CD14-positive monocyte (primary cell): ENCODE data around the gene GOLPH3L. TPM values are rescaled to one million over a fixed set of nuclear protein-coding genes. Genes with fewer than 3 reads are reported as not detected.
"Not testable (repeated sequence)": the region's sequence is repeated elsewhere in the genome, so short reads cannot be mapped to it uniquely, and the experiment has no call there.

Source experiments
- DNase-seq, 3 donors: peaks; one replicate each; pipeline ENCODE4 v3.0.0-alpha.2; 2011 to 2022
- H2AFZ ChIP-seq: 2 replicates; pipeline ENCODE4 v1.6.0; 2012; ENCODE audit warnings: mild to moderate bottlenecking, low read depth, low read length, inconsistent platforms; ENCODE audit not compliant: insufficient read depth, poor library complexity, severe bottlenecking
- H3K27ac ChIP-seq, 2 donors: 1 replicate in 1 of 2; 2 replicates in 1 of 2; pipeline ENCODE4 v1.5.1; 2012 to 2013; ENCODE audit warnings: low read length in 2 of 2, control low read depth in 1 of 2, inconsistent platforms in 1 of 2, low read depth in 1 of 2, mild to moderate bottlenecking in 1 of 2
- H3K27me3 ChIP-seq, 2 donors: one replicate each; pipeline versions ENCODE4 v1.6.0 to v1.6.1; 2011 to 2013; ENCODE audit warnings: low read length in 2 of 2; ENCODE audit not compliant: control insufficient read depth in 2 of 2, insufficient read depth in 2 of 2
- H3K36me3 ChIP-seq, 2 donors: replicated peaks in 1 of 2; 1 replicate in 1 of 2; 2 replicates in 1 of 2; pipeline versions ENCODE4 v1.5.1 to v1.6.1; 2012 to 2013; ENCODE audit warnings: low read length in 2 of 2, control low read depth in 1 of 2, inconsistent platforms in 1 of 2, mild to moderate bottlenecking in 1 of 2; ENCODE audit not compliant: insufficient read depth in 2 of 2, control insufficient read depth in 1 of 2
- H3K4me1 ChIP-seq, 2 donors: 1 replicate in 1 of 2; 2 replicates in 1 of 2; pipeline versions ENCODE4 v1.5.1 to v1.6.1; 2012 to 2013; ENCODE audit warnings: low read length in 2 of 2, control low read depth in 1 of 2, inconsistent platforms in 1 of 2, mild to moderate bottlenecking in 1 of 2, moderate library complexity in 1 of 2; ENCODE audit not compliant: insufficient read depth in 2 of 2, control insufficient read depth in 1 of 2
- H3K4me2 ChIP-seq: replicated peaks from 2 replicates; pipeline ENCODE3; 2012; ENCODE audit warnings: low read length, moderate library complexity, mild to moderate bottlenecking; ENCODE audit not compliant: poor library complexity, severe bottlenecking; ENCODE audit errors: extremely low read depth
- H3K4me3 ChIP-seq, 3 experiments: fragments of 200-600 bp in 1 of 3; sonication (generic) in 1 of 3; replicated peaks in 1 of 3; 1 replicate in 2 of 3; 2 replicates in 1 of 3; pipeline ENCODE4 v1.5.1; 2011 to 2013; ENCODE audit warnings: low read length in 3 of 3, mild to moderate bottlenecking in 3 of 3, control low read depth in 2 of 3, low read depth in 2 of 3, inconsistent platforms in 1 of 3, moderate library complexity in 1 of 3
- H3K79me2 ChIP-seq: 2 replicates; pipeline ENCODE4 v1.6.0; 2012; ENCODE audit warnings: mild to moderate bottlenecking, control low read depth, inconsistent platforms, low read length, moderate library complexity; ENCODE audit not compliant: insufficient read depth
- H3K9ac ChIP-seq: 2 replicates; pipeline ENCODE4 v1.6.0; 2017; ENCODE audit warnings: low read length, mild to moderate bottlenecking; ENCODE audit not compliant: insufficient read depth, poor library complexity, severe bottlenecking
- H3K9me3 ChIP-seq, 2 donors: replicated peaks in 1 of 2; 1 replicate in 1 of 2; 2 replicates in 1 of 2; pipeline versions ENCODE4 v1.5.1 to v1.6.1; 2012 to 2013; ENCODE audit warnings: low read length in 2 of 2, control low read depth in 1 of 2; ENCODE audit not compliant: control insufficient read depth in 1 of 2, insufficient read depth in 1 of 2
- H4K20me1 ChIP-seq: 2 replicates; pipeline ENCODE4 v1.6.0; 2012; ENCODE audit warnings: mild to moderate bottlenecking, low read length, control low read depth, moderate library complexity; ENCODE audit not compliant: insufficient read depth
- H3K27ac Mint-ChIP-seq, 7 donors: one replicate each; pipeline ENCODE4 v1.8.0; 2020; ENCODE audit warnings: mild to moderate bottlenecking in 7 of 7, mixed read lengths in 7 of 7, moderate library complexity in 6 of 7, inconsistent platforms in 2 of 7
- H3K27me3 Mint-ChIP-seq, 3 donors: one replicate each; pipeline ENCODE4 v1.8.0; 2021 to 2022; ENCODE audit warnings: low read depth in 3 of 3, mild to moderate bottlenecking in 3 of 3, mixed read lengths in 3 of 3, moderate library complexity in 3 of 3, inconsistent platforms in 1 of 3
- H3K36me3 Mint-ChIP-seq, 2 donors: one replicate each; pipeline ENCODE4 v1.8.0; 2020; ENCODE audit warnings: mixed read lengths in 2 of 2, inconsistent platforms in 1 of 2, mild to moderate bottlenecking in 1 of 2
- H3K4me1 Mint-ChIP-seq: one replicate; pipeline ENCODE4 v1.8.0; 2020; ENCODE audit warnings: mild to moderate bottlenecking, mixed read lengths
- H3K4me3 Mint-ChIP-seq, 2 donors: one replicate each; pipeline ENCODE4 v1.8.0; 2020; ENCODE audit warnings: mild to moderate bottlenecking in 2 of 2, mixed read lengths in 2 of 2, moderate library complexity in 1 of 2
- H3K9me3 Mint-ChIP-seq, 7 donors: one replicate each; pipeline ENCODE4 v1.8.0; 2020 to 2022; ENCODE audit warnings: mixed read lengths in 7 of 7, mild to moderate bottlenecking in 6 of 7, moderate library complexity in 6 of 7, inconsistent platforms in 2 of 7
- WGBS: methylation state at CpG from one replicate; pipeline ENCODE4 v1.1.5; 2013; ENCODE audit warnings: missing lambda C conversion rate; ENCODE audit not compliant: insufficient coverage; 5-methylcytosine and 5-hydroxymethylcytosine counted together
- intact Hi-C, 2 donors: fragments of 100-400 bp; cut with micrococcal nuclease; formaldehyde crosslinking; loops; one replicate each; pipeline versions ENCODE4 v1.15.0 to v1.15.1; 2023
- polyA plus RNA-seq, 3 donors: library from polyadenylated mRNA; depleted of rRNA in 1 of 3; unstranded in 2 of 3; stranded (reverse) in 1 of 3; fragments of 300-500 nt in 2 of 3; fragments of >200 nt in 1 of 3; fragmentation: Illumina TruSeq in 2 of 3; gene quantifications; 1 replicate in 2 of 3; 2 replicates in 1 of 3; pipeline ENCODE4 v1.2.3, GENCODE V29; 2012 to 2021
- TF ChIP-seq, protein P1 (sequence below): fragments of 200-600 bp; IDR thresholded peaks from one replicate; pipeline ENCODE4 v1.8.0; 2022; ENCODE audit warnings: antibody characterized with exemption, mild to moderate bottlenecking

Gene GOLPH3L
- polyA plus RNA-seq, 3 donors: 1.5 to 9.7 (median 4.7) TPM

DNA sequence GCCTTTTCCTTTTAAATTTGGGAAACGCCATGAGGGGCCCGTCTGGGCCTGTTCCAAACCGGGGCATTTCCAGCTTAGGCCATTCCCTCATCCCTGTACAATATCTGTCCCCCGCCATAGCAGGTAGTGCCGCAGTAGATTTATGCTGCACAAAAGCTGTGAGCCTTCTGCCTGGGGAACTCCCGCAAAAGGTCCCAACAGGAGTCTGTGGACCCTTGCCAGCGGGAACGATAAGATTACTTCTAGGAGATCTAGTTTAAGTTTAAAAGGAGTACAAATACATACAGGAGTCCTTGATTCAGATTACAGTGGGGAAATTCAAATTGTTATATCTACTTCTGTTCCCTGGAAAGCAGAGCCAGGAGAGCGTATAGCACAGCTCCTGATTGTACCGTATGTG is 42.3 kb downstream of the GOLPH3L start:
- H3K27ac Mint-ChIP-seq: peak overlapping the region in 1 of 7 donors; percentile 10
- H3K36me3 Mint-ChIP-seq: peaks cover 23 to 38% of the 10 kb centered on the region in 2 donors
- H2AFZ ChIP-seq, DNase-seq, intact Hi-C loops, H3K9me3 Mint-ChIP-seq, H3K9me3 ChIP-seq, H3K4me3 ChIP-seq, H3K79me2 ChIP-seq, H3K27ac ChIP-seq, H3K4me2 ChIP-seq, H3K4me3 Mint-ChIP-seq, H3K27me3 ChIP-seq, H3K9ac ChIP-seq, H3K4me1 ChIP-seq, H3K27me3 Mint-ChIP-seq, H4K20me1 ChIP-seq, H3K4me1 Mint-ChIP-seq: not testable (repeated sequence)
- H3K36me3 ChIP-seq: peaks cover 9 to 11% of the 10 kb centered on the region in 2 donors
- 87% methylated on average over 3 of the region's 10 CpGs for WGBS

DNA sequence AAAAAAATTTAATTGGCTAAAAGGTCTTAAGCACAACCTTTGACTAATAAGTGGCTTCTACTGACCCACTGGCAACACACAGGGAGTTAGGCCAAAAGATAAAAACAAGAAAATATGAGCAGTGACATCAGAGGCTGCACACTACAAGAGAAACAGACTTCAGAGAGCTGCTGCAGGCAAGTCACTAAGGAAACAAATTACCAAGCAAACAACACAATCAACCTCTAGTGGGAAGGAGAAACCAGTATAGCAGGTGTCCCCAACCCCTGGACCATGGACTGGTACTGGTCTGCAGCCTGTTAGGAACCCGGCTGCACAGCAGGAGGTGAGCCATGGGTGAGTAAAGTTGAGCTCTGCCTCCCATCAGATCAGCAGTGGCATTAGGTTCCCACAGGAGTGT is 46.8 kb downstream of the GOLPH3L start:
- intact Hi-C loops: no loop called here
- Mint-ChIP-seq H3K27ac (no peak overlapping the region), H3K36me3 (peaks cover 44 to 62% of the 10 kb centered on the region in 2 donors), H3K4me1 (no peaks in the 10 kb centered on the region), H3K27me3 (no peaks in the 10 kb centered on the region), H3K4me3 (no peak overlapping the region), H3K9me3 (no peaks in the 10 kb centered on the region)
- no peaks in the 10 kb centered on the region for H3K4me1 ChIP-seq
- WGBS: 100% methylated on average over 1 of the region's 1 CpG
- no peak overlapping the region for H3K9ac ChIP-seq
- H3K9me3 ChIP-seq: no peaks in the 10 kb centered on the region
- H3K27me3 ChIP-seq: no peaks in the 10 kb centered on the region
- no peak overlapping the region for H3K4me2 ChIP-seq
- no peak overlapping the region for H2AFZ ChIP-seq
- DNase-seq: no peak
- no peak overlapping the region for H3K4me3 ChIP-seq
- no peaks in the 10 kb centered on the region for H3K79me2 ChIP-seq
- TF ChIP-seq, protein P1, sequence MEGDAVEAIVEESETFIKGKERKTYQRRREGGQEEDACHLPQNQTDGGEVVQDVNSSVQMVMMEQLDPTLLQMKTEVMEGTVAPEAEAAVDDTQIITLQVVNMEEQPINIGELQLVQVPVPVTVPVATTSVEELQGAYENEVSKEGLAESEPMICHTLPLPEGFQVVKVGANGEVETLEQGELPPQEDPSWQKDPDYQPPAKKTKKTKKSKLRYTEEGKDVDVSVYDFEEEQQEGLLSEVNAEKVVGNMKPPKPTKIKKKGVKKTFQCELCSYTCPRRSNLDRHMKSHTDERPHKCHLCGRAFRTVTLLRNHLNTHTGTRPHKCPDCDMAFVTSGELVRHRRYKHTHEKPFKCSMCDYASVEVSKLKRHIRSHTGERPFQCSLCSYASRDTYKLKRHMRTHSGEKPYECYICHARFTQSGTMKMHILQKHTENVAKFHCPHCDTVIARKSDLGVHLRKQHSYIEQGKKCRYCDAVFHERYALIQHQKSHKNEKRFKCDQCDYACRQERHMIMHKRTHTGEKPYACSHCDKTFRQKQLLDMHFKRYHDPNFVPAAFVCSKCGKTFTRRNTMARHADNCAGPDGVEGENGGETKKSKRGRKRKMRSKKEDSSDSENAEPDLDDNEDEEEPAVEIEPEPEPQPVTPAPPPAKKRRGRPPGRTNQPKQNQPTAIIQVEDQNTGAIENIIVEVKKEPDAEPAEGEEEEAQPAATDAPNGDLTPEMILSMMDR: no peak
- H3K36me3 ChIP-seq: peaks cover 41 to 47% of the 10 kb centered on the region in 2 donors
- H4K20me1 ChIP-seq: no peaks in the 10 kb centered on the region
- H3K27ac ChIP-seq: no peak overlapping the region
